Measurements from ENCODE around the gene P2RY6.

P2RY6 gene

DNA sequence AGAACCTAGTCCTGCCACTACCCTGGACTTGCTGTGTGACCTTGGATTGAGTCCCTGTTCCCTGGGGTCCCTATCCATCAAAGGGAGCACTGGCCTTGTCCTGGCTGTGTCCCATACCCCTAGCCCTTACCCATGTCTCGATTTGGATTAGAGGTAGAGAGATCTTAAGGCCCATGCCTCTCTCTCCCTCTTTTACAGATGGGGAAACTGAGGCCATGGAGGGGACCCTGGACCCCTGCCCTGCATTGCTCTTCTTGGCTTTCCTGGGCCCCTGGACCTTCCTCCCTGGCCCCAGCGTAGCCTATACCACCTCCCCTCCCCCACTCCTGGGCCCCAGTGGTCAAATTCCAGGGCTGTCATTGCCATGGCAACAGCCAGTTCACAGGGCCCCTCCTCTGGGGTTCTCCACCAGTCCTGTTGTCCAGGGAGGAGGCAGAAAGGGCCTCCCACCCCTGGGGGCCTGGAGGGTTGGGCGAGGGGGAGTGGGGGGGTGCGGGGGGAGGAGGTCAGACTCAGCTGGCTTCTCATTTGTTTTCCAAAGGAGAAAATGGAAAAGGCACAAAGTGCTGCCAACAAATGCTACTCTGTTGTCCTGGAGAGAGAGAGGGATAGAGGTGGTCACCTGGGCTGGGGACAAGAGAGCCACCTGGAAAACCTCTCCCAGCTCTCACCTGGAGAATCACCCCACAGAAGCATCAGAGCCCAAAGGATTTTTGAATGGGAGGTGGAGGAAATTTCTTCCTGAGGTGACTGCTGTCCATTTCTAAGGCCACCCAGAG is 59.2 kb downstream of the P2RY6 start:
- no peak for DNase-seq (ENCODE audit: low read depth in 2 of 3, low spot score in 1 of 3)

DNA sequence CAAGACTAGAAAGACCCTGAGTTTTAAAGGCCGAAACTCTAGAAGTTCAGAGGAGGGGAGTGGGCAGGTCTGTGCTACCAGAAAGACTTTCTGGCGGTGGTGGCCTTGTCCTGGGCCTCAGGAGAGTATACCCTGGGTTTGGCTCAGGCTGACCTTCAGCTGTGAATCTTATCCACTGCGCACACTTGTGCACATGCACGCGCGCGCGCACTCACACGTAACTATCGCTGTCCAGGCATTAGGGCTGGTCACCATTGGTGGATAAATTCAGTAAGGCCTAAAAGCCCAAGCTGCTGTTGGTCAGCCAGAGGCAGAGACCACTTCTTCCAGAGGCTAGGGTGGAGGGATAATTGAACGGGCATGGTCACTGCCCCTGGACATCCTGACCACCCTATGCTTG is 61.0 kb downstream of the P2RY6 start:
- DNase-seq (ENCODE audit: low read depth in 2 of 3, low spot score in 1 of 3), result no peak

DNA sequence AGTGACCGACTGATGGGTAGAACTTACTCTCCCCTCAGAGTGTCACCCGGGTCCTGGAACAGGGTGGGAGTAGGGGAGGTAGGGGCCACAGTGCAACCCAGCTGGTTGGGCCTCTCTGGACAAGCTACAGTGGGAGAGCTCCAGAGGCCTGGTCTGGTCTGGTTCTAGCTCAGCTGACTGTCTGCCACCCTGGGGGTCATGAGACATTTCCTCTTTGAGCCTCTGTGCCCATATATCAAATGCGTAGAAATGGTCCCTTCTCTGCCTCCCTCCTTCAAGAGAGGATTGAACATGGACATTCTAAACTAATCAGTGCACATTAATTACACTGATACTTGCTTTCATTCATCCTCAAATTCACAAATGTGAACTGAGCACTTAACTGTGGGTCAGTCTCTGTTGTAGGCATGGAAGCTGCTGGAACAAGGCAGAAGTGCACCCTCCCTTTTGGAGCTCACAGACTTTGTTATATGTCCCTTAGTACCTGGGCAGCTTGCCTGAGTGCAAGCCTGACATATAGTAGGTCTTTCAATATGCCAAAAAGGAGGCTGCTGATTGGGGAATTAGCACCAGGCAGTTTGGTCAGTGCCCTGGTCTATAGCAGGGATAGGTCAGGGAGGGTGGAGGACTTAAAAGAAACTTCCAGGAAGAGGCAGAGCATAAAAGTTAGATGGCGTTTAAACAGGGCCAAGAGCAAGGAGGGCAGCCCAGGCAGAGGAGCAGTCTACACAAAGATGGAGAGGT is 61.7 kb downstream of the P2RY6 start:
- DNase-seq (ENCODE audit: low read depth in 2 of 3, low spot score in 1 of 3), result no peak

DNA sequence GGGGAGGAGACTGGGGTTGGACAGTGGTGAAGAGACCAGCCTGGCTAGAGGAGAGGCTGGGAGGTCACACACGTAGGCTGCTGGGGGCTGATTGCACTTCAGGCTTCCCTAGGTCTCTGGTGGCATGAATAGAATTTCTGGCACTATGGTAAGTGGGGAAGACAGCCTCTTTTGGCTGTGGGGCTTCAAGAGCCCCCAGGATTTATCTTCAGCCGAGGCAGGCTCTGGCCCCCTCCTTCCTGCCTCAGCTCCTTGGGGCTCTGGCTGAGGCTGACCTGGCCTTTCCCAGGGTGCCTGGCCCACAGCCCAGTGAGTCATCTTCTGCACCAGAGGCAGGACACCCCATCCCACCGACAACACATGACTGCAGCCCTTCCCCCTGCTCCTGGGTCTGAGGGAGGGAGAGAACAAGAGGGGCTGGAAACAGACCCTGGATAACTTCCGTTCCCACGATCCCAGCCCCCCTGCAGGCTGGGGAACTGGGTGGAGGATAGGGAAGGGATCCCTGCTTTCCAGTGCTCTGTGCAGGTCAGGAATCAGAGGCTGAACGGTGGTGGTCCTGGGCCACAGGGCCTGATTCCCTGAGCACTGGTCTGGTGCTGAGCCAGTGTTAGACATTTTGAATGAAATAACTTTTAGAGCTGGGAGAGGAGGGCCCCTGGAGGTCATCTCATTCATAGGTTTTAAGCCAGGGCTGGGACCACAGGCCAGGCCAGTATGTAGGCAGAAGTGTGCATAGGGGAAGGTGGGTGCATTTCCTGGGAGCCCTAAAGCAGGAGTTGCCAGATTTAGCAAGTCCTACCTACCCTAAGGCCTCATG is 62.5 kb downstream of the P2RY6 start:
- no peak for DNase-seq (ENCODE audit: low read depth in 2 of 3, low spot score in 1 of 3)

DNA sequence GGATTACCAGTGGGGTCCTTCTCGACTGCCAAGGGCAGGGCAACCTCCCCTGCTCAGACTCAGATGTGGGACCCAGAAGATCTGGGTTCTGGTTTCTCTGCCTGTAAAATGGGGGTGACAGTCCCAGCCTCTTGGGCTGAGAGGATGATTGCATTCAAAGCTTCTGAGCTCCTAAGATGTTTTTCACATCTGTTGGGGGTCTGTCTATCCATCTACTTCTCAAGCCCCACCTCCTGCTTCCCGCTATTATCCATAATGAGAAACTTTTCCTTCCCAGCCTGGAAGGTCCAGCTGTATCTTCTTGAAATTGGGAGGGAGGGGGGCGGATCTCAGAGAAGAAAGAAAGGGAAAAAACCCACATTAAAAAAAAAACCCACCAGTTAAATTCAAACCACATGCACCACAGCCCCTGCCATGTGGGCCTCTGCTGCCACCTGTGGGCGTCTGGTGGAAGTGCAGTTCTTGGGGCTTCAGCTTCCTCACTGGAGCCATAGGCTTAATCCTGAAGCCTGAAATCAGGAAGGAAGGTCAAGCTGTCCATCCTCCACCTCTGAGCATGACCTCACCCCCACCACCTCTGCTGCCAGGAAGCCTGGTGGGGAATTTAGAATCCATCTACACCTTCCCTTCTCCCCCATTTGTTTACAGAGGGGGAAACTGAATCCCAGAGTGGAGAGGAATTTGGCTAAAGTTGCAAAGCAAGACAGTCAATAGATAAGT is 63.2 kb downstream of the P2RY6 start:
- DNase-seq (ENCODE audit: low read depth in 2 of 3, low spot score in 1 of 3), result peak; percentile 64 to 79 (median 66)

DNA sequence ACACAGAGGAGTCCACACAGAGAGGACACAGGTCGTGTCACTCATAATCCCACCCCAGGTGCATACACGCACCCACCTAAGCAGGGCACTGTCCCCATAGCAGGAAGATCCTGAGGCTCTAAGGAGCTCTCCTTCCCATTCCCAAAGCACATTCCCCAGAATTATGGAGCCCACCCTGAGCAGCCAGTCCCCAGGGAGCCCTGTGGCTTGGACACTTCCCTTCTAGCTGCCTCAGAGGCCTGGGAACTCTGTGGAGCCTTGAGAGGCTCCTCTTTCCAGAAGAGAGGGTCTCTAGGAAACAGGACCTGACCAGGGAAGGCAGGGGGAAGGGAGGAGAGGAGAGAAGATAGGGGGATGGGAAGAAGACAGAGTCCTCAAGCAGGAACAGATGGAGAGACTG is 65.7 kb downstream of the P2RY6 start:
- no peak for DNase-seq (ENCODE audit: low read depth in 2 of 3, low spot score in 1 of 3)

DNA sequence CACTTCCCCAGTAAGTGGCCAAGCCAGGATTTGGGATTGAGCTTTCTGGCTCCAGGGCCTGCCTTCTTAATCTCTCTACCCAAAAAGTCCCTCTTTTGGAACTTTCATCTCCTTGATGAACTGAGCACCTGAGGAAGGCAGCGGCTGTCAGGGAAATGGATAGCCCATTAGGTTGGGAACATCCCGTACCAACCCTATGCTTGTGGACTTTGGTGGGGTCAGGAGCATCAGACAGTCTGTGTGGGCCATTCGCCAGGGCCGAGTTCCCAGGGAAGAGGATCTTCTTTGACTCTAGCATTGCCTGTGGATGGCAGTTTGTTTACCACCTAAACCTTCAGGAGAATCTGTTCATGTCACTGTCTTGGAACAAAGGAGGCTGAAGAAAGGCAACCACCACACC is 66.1 kb downstream of the P2RY6 start:
- no peak for DNase-seq (ENCODE audit: low read depth in 2 of 3, low spot score in 1 of 3)

DNA sequence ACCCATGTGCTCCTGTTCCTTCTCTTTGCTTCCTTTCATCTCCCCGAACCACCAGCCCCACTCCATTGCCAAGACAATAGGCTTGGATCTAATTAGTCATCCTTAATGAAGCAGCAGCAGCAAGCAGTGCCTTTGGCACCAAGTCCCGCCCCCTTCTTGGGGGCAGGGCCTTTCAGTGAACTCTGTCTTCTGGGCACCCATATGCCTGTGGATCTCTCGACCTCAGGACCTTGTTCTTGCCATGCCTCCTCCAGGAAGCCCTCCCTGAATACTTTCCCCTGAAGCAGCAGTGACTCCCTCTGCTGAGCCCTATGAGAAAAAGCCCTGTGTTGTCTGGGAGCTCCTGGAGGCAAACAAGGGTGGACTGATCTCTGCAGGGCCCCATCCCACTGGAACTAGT is 68.0 kb downstream of the P2RY6 start:
- no peak for DNase-seq (ENCODE audit: low read depth in 2 of 3, low spot score in 1 of 3)

DNA sequence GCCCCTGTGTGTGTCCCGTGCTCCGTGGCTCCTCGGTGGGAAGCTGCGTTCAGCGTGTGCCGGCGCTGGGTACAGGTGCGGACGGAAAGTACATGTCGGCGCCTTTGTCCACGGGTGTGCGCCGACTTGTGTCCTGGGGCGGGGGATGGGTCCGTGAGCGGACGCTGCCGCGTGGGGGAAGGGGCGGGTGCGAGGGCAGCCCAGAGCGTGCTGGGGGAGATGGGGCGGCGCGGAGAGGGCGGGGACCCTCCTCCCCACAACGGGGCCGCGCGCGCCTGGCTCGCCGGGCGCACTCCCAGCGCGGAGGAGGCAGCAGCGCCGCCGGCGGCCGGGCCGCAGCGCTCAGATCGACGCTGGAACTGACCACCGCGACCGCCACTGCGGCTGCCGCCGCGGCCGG is 70.5 kb downstream of the P2RY6 start:
- no peak for DNase-seq (ENCODE audit: low read depth in 2 of 3, low spot score in 1 of 3)

DNA sequence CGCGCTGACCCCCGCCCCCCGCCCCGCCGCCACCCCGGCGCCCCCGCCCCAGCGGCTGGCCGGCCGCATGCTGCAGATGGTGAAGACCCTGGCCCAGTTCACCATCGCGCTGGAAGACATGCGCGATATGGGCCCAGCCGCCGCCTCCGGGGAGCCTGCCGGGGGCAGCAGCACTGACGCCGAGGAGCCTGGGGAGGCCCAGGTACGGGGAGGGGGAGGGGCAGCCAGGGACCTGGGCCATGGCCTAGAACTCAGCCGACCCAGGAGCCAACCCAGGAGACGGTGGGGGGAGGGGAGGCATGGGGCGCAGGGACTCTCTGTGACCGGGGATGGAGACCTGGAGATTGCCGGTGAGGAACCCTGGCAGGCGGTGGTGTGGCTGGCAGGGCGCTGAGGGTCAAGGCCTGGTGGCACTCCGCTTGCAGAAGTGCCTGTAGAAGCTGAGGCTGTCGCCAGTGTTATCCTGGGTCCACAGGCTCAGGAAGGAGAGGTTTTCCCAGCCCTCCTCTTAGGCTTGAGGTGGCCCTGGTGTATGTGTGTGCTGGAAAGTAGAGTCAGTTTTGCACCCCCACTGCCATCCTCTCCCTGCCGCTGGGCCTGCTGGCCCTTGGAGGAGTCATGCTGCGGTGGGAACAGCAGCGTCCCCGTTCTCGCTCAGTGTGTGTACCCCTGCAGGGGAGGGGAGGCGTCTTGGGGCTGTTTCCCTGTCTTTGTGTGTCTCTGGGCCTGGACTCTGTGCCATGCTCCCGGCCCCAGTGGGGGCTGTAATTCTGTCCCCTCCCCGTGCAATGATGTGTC is 71.1 kb downstream of the P2RY6 start:
- no peak for DNase-seq (ENCODE audit: low read depth in 2 of 3, low spot score in 1 of 3)

DNA sequence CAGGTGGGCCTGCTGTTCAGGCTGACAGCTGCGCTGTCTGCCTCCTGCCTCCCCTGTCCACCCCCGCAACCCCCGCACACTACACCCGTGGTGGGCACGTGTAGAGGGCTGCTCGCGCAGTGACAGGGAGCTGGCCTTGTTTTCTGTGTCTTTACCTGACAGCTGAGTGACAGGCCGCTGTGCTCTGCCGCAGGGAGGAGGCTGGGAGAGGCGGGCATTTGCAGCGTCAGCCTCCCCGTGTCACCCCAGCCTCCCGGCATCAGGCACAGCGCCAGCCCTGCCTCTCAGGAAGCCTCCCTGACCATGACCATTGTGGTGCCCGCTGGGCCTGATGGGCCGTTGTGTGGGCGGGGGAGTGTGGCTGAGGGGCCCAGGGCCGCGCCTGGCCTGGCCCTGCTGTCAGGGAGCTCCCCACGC is 72.1 kb downstream of the P2RY6 start:
- no peak for DNase-seq (ENCODE audit: low read depth in 2 of 3, low spot score in 1 of 3)

DNA sequence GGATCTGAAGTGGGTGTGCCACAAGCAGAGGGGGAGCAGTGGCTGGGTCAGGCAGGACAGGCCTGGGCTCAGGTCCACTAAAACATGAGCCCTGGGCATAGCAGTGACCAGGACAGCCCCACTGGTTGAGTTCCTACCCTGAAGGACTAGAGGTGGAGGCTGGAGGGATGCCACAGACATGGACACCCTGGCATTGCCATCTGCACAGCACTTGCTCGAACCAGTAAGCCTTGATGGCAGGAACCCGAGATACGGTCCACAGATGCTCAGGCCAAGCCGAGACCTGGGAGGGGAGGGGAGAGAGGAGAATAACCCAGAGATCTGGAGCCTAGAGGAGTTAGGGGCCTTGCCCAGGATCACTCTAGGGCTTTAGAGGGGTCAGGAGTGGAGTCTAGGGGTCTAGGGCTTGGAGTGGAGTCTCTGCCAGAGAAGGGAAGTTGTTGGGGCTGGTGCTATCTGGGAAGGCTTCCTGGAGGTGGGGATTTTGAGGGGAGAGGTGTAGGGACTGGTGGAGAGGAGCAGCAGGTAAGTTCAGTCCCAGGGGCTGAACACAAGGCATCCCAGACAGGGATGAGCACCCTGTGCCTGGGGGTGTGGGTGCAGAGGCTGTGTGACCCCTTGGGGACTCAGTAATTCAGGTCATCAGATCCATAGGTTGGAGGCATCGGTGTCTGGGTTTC is 73.5 kb downstream of the P2RY6 start:
- DNase-seq (ENCODE audit: low read depth in 2 of 3, low spot score in 1 of 3), result no peak

DNA sequence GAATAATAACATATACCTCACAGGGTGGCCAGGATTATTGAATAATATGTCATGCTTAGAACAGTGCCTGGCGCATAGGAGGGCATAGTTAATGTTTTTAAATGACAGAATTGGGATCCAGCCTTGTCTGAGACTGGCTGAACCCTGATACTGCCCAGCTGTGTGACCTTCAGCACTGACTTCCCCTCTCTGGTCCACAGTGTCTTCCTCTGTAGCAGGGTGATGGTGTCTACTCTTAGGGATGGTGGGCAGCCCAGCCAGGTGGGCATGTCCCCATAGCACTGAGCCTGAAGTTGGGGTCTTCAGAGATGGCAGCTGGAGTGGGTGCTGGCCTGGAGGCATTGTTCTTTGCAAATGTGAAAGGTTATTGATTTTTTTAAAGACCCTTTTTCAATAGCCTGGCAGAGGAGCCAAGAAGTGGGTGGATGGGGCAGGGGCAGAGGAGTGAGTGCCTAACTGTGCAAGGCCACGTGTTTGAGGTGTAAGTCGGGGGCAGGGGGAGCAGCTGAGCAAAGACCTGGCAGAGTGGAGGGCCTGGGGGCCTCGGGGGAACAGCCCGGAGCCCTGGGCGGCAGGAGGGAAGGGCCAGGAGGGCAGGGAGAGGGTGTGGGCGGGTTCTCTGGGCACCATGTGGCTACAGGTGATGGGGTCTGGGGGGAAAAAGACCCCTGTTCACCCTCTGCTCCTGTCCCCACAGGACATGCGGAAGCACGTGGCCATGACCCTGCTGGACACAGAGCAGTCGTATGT is 74.2 kb downstream of the P2RY6 start:
- DNase-seq (ENCODE audit: low read depth in 2 of 3, low spot score in 1 of 3), result no peak

DNA sequence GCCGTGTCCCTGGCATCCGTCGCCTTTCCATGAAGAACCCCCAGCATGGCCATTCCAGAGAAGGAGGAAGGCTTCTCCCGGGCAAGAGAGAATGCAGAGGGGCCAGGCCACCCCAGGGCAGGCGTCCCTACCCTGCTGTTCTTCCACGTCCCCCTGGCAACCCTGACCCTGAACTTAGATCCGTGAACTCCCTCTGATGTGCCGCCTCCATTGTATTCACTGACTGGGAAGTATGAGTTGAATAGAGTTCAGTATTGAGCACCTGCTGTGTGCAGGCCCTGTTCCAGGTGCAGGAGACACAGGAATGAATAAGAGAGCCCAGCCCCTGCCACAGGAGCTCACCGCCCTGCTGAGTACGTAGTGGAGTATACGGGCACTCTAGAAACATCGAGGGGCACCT is 74.9 kb downstream of the P2RY6 start:
- DNase-seq (ENCODE audit: low read depth in 2 of 3, low spot score in 1 of 3), result no peak

Data from stimulated activated CD4-positive, alpha-beta T cell treated with anti-CD3 and anti-CD28 coated beads, Interleukin-12 subunit alpha, Interleukin-12 subunit beta, amount 100 ng/mL, for 48 hours (primary cell).